Heart left ventricle (tissue), 16 donors: ENCODE results near the gene BAG3. TPM values are rescaled to one million over a fixed set of nuclear protein-coding genes. Genes with fewer than 3 reads are reported as not detected.
"Not testable (repeated sequence)": the region's sequence is repeated elsewhere in the genome, so short reads cannot be mapped to it uniquely, and the experiment has no call there.

Experiments
- ATAC-seq, 4 donors: fragments of 200-7000 bp; cut with Tn5 transposase; one replicate each; pipeline ENCODE4 v1.9.1; 2020 to 2022; ENCODE audit warnings: moderate library complexity in 4 of 4, mild to moderate bottlenecking in 3 of 4, moderate number of reproducible peaks in 1 of 4
- DNase-seq, 5 donors: peaks; one replicate each; pipeline ENCODE4 v3.0.0-alpha.2; 2020
- H3K27ac ChIP-seq, 12 donors: fragments of 200-600 bp; sonication (generic) in 4 of 12; one replicate each; pipeline versions ENCODE4 v1.5.0 to v1.8.0; 2016 to 2022; ENCODE audit warnings: mild to moderate bottlenecking in 2 of 12
- H3K27me3 ChIP-seq, 9 donors: fragments of 200-600 bp; sonication (generic) in 2 of 9; one replicate each; pipeline versions ENCODE4 v1.5.1 to v1.8.0; 2016 to 2022; ENCODE audit warnings: mild to moderate bottlenecking in 3 of 9
- H3K36me3 ChIP-seq, 9 donors: fragments of 200-600 bp; sonication (generic) in 2 of 9; one replicate each; pipeline versions ENCODE4 v1.5.0 to v1.8.0; 2018 to 2022; ENCODE audit warnings: mild to moderate bottlenecking in 2 of 9
- H3K4me1 ChIP-seq, 12 donors: fragments of 200-600 bp; sonication (generic) in 4 of 12; one replicate each; pipeline versions ENCODE4 v1.5.0 to v1.8.0; 2016 to 2022; ENCODE audit warnings: mild to moderate bottlenecking in 3 of 12
- H3K4me3 ChIP-seq, 12 donors: fragments of 200-600 bp; sonication (generic) in 4 of 12; one replicate each; pipeline versions ENCODE4 v1.5.0 to v1.8.0; 2017 to 2022; ENCODE audit warnings: mild to moderate bottlenecking in 9 of 12, moderate library complexity in 4 of 12
- H3K9me3 ChIP-seq, 12 donors: fragments of 200-600 bp; sonication (generic) in 4 of 12; one replicate each; pipeline versions ENCODE4 v1.5.0 to v1.8.0; 2016 to 2022; ENCODE audit warnings: mild to moderate bottlenecking in 1 of 12
- CTCF ChIP-seq, 12 donors: fragments of 200-600 bp; sonication (generic) in 4 of 12; IDR thresholded peaks; one replicate each; pipeline versions ENCODE4 v1.5.0 to v1.8.0; 2018 to 2022; ENCODE audit warnings: antibody characterized with exemption in 12 of 12, mild to moderate bottlenecking in 5 of 12
- POLR2A ChIP-seq, 2 donors: fragments of 450-650 bp; IDR thresholded peaks; one replicate each; pipeline ENCODE4 v1.6.1; 2017; ENCODE audit warnings: antibody characterized with exemption in 2 of 2, mild to moderate bottlenecking in 2 of 2, moderate library complexity in 2 of 2
- WGBS, 4 donors: extraction: QIAGEN DNeasy Blood & Tissue Kit in 2 of 4; methylation state at CpG; one replicate each; pipeline versions ENCODE4 v1.1.5 to v1.1.7; 2013 to 2018; 5-methylcytosine and 5-hydroxymethylcytosine counted together
- intact Hi-C, 10 donors: fragments of 100-400 bp; cut with DNase I; formaldehyde crosslinking; loops; one replicate each; pipeline versions ENCODE4 v1.11.1 to v1.14.2; 2022
- polyA plus RNA-seq, 2 donors: library from polyadenylated mRNA; stranded (reverse); fragments of 200-250 nt; gene quantifications; one replicate each; pipeline ENCODE4 v1.2.3, GENCODE V29; 2013
- total RNA-seq, 9 donors: library from RNA; depleted of rRNA in 2 of 9; stranded (reverse); fragments of >200 nt in 2 of 9; fragmentation: NEBNext Ultra II Directional in 3 of 9; extraction: Animal tissue kit (Norgen Biotek cat#: 25700) in 3 of 9; gene quantifications; one replicate each; pipeline versions ENCODE4 v1.1.0 to v1.2.4, GENCODE V29; 2016 to 2023
- donor health status: ischemic (EF 13 %, LVEDD 7.1; RV severe dilation, severe dysfunction).
- donor health status: healthy with polysubstance abuse.
- donor health status: DM: no; HTN: yes; CAD: no.
- donor health status: DM: no; HTN: no; CAD: no.
- donor health status: ischemic (EF 25% LVEDD 6.9; RV normal size, moderate dysfunction).
- donor health status: ischemic (EF 25% LVEDD 5.7; RV mildly dilated, moderate dysfunction).
- donor health status: healthy.
- donor health status: DM: yes; HTN: yes; CAD: no.
- donor health status: ischemic (EF 35%, LVEDD 5.7; RV mildly dilated, moderate dysfunction).
- donor health status: nonischemic (EF 11% LVEDD 7.7; RV severe dilation, severe dysfunction).
- donor health status: DM: yes; HTN: yes; CAD: no.
- donor health status: PGD.
- donor health status: ischemic (EF 29% LVEDD 5.4; RV normal size, mild dysfunction).
- donor health status: nonischemic (EF 23%, LVEDD 6.1; RV moderate dilation, normal function).

BAG3 gene
- total and polyA plus RNA-seq, 11 donors: 78.8 to 271 (median 141) TPM

- intact Hi-C loops: loop anchor here in 1 of 10 donors (10.0 kb wide), 1 partner anchor 65 kb away; the partner anchor contains the start of gene TIAL1
- ATAC-seq (peak in 1 of 4 donors; percentile 10), DNase-seq (peak in 1 of 5 donors; percentile 53)
- Histone ChIP-seq H3K4me1 (peaks cover 10 to 99% (median 81%) of the 10 kb centered on the region in 12 donors), H3K27me3 (no peaks in the 10 kb centered on the region), H3K36me3 (peaks cover 0 to 29% (median 0%) of the 10 kb centered on the region in 9 donors), H3K4me3 (no peak overlapping the region), H3K9me3 (no peaks in the 10 kb centered on the region), H3K27ac (peak overlapping the region; percentile 13 to 99 (median 94))
- TF ChIP-seq CTCF (IDR thresholded peaks at IDR 0.05) (no peak), POLR2A (IDR thresholded peaks at IDR 0.05) (no peak)
- WGBS, 4 donors: 67 to 89% (median 75%) methylated on average over 10 of the region's 10 CpGs
Observed at GRCh38 chr10:119659951-119660350, 8.8 kb downstream of the BAG3 start.

GRCh38 chr10:119662076-119662605 is 11.0 kb downstream of the BAG3 start:
- DNase-seq, intact Hi-C loops, H3K9me3 ChIP-seq, ATAC-seq, H3K27me3 ChIP-seq, H3K4me3 ChIP-seq: not testable (repeated sequence)
- Histone ChIP-seq H3K27ac (peak overlapping the region in 8 of 12 donors; percentile 10 to 99 (median 24)), H3K36me3 (peaks cover 0 to 27% (median 0%) of the 10 kb centered on the region in 9 donors), H3K4me1 (peaks cover 6 to 98% (median 74%) of the 10 kb centered on the region in 12 donors)
- 86 to 89% (median 88%) methylated on average over 7 of the region's 7 CpGs for WGBS, 4 donors

- TF ChIP-seq CTCF (IDR thresholded peaks at IDR 0.05): no peak
- no peak for TF ChIP-seq POLR2A (IDR thresholded peaks at IDR 0.05)
- ATAC-seq: no peak
- H3K9me3 ChIP-seq: no peaks in the 10 kb centered on the region
- peak overlapping the region; percentile 29 to 99 (median 48) for H3K27ac ChIP-seq
- H3K4me1 ChIP-seq: peaks cover 5 to 98% (median 73%) of the 10 kb centered on the region in 12 donors
- no peaks in the 10 kb centered on the region for H3K27me3 ChIP-seq
- no peak for DNase-seq
- H3K36me3 ChIP-seq: peaks cover 0 to 17% (median 0%) of the 10 kb centered on the region in 9 donors
- WGBS, 4 donors: 50 to 63% (median 54%) methylated on average over 12 of the region's 12 CpGs
- H3K4me3 ChIP-seq: peak overlapping the region in 1 of 12 donors; percentile 3
- intact Hi-C loops: no loop called here
Observed at GRCh38 chr10:119663866-119664698, 12.9 kb downstream of the BAG3 start.

GRCh38 chr10:119665901-119666708 is 14.9 kb downstream of the BAG3 start:
- TF ChIP-seq POLR2A (IDR thresholded peaks at IDR 0.05) (no peak), CTCF (IDR thresholded peaks at IDR 0.05) (no peak)
- no peak overlapping the region for H3K4me3 ChIP-seq
- no peaks in the 10 kb centered on the region for H3K27me3 ChIP-seq
- peak overlapping the region in 11 of 12 donors; percentile 23 to 99 (median 81) for H3K27ac ChIP-seq
- peaks cover 0 to 24% (median 14%) of the 10 kb centered on the region in 9 donors for H3K36me3 ChIP-seq
- 56 to 72% (median 65%) methylated on average over 14 of the region's 14 CpGs for WGBS, 4 donors
- ATAC-seq (no peak), DNase-seq (no peak)
- intact Hi-C loops: no loop called here
- peaks cover 5 to 98% (median 66%) of the 10 kb centered on the region in 12 donors for H3K4me1 ChIP-seq
- H3K9me3 ChIP-seq: no peaks in the 10 kb centered on the region
